ENCODE measurements around the gene RASAL2.
"Not testable (repeated sequence)": the region's sequence is repeated elsewhere in the genome, so short reads cannot be mapped to it uniquely, and the experiment has no call there.

The RASAL2 gene

GRCh38 chr1:178066908-178067614, 26.8 kb upstream of the RASAL2 start:
- DNase-seq = no peak

- DNase-seq = no peak
These were observed 22.1 kb upstream of the RASAL2 start for GRCh38 chr1:178071811-178072210.

- DNase-seq = no peak
These were observed 21.6 kb upstream of the RASAL2 start for GRCh38 chr1:178072326-178072725.

- DNase-seq = no peak
These were observed 18.6 kb upstream of the RASAL2 start for GRCh38 chr1:178075333-178075732.

GRCh38 chr1:178076607-178077006, 17.3 kb upstream of the RASAL2 start:
- no peak for DNase-seq

- DNase-seq = no peak
These were observed 16.0 kb upstream of the RASAL2 start for GRCh38 chr1:178077917-178078316.

- no peak for DNase-seq
These were observed 7.6 kb upstream of the RASAL2 start for GRCh38 chr1:178086294-178086693.

GRCh38 chr1:178086766-178087165, 7.1 kb upstream of the RASAL2 start:
- DNase-seq = peak in 3 of 56 donors; percentile 3 to 18 (median 11)

- no peak for DNase-seq
These were observed 5.3 kb upstream of the RASAL2 start for GRCh38 chr1:178088651-178089050.

GRCh38 chr1:178091454-178091853, 2.5 kb upstream of the RASAL2 start:
- DNase-seq = not testable (repeated sequence)

GRCh38 chr1:178091986-178092745, 1.7 kb upstream of the RASAL2 start:
- no peak for DNase-seq

GRCh38 chr1:178092878-178093493, 918 bp upstream of the RASAL2 start:
- DNase-seq = peak in 12 of 56 donors; percentile 4 to 67 (median 38)

GRCh38 chr1:178093494-178093950, 382 bp upstream of the RASAL2 start:
- DNase-seq = peak in 55 of 56 donors; percentile 49 to 94 (median 85)

- DNase-seq = no peak
These were observed 1.1 kb downstream of the RASAL2 start for GRCh38 chr1:178094739-178095645.

GRCh38 chr1:178096421-178096820, 2.5 kb downstream of the RASAL2 start:
- DNase-seq = no peak

- peak in 1 of 56 donors; percentile 18 for DNase-seq
These were observed 4.4 kb downstream of the RASAL2 start for GRCh38 chr1:178098262-178098661.

GRCh38 chr1:178101266-178101630, 7.3 kb downstream of the RASAL2 start:
- DNase-seq = no peak

GRCh38 chr1:178101654-178102053, 7.8 kb downstream of the RASAL2 start:
- no peak for DNase-seq

- DNase-seq = no peak
These were observed 8.3 kb downstream of the RASAL2 start for GRCh38 chr1:178102218-178102617.

- no peak for DNase-seq
These were observed 13.9 kb downstream of the RASAL2 start for GRCh38 chr1:178107823-178108222.
